ENCODE results near the gene GPR32. TPM values are rescaled to one million over a fixed set of nuclear protein-coding genes. Genes with fewer than 3 reads are reported as not detected.

GPR32 gene
- total and polyA plus RNA-seq, 12 donors, result 16.0 TPM; not detected in 11

- H3K27ac ChIP-seq, result no peak overlapping the region
- H3K4me1 ChIP-seq (replicated peaks in 1 of 2), result no peaks in the 10 kb centered on the region
- DNase-seq, result no peak
- no peaks in the 10 kb centered on the region for H3K9me3 ChIP-seq (replicated peaks in 1 of 3)
- no peak for TF ChIP-seq CTCF (IDR thresholded peaks at IDR 0.05)
- no peak for TF ChIP-seq POLR2A (IDR thresholded peaks at IDR 0.05)
- 78 to 83% (median 80%) methylated on average over 5 of the region's 5 CpGs for WGBS, 4 donors
- no peaks in the 10 kb centered on the region for H3K36me3 ChIP-seq (replicated peaks in 1 of 2)
- peaks cover 51% of the 10 kb centered on the region for H3K27me3 ChIP-seq
- intact Hi-C loops (cut with DNase I), result loop anchor here in 1 of 2 donors (5.0 kb wide), 1 partner anchor 239 kb away; no protein-coding TSS in a partner anchor
- no peak overlapping the region for H3K4me3 ChIP-seq
These were observed 5.9 kb downstream of the GPR32 start for GRCh38 chr19:50776131-50776530.

- Histone ChIP-seq H3K9me3 (replicated peaks in 1 of 3) (no peaks in the 10 kb centered on the region), H3K27ac (no peak overlapping the region), H3K36me3 (replicated peaks in 1 of 2) (no peaks in the 10 kb centered on the region), H3K27me3 (peaks cover 55% of the 10 kb centered on the region), H3K4me1 (replicated peaks in 1 of 2) (no peaks in the 10 kb centered on the region), H3K4me3 (no peak overlapping the region)
- intact Hi-C loops (cut with DNase I), result loop anchor here in 1 of 2 donors (5.0 kb wide), 1 partner anchor 240 kb away; no protein-coding TSS in a partner anchor
- DNase-seq, result no peak
- TF ChIP-seq CTCF (IDR thresholded peaks at IDR 0.05), result no peak
- no peak for TF ChIP-seq POLR2A (IDR thresholded peaks at IDR 0.05)
- WGBS, 4 donors, result 49 to 57% (median 54%) methylated on average over 4 of the region's 4 CpGs
These were observed 7.0 kb downstream of the GPR32 start for GRCh38 chr19:50777261-50777660.

GRCh38 chr19:50777830-50778303 is 7.6 kb downstream of the GPR32 start:
- H3K27ac ChIP-seq, result no peak overlapping the region
- no peaks in the 10 kb centered on the region for H3K4me1 ChIP-seq (replicated peaks in 1 of 2)
- no peaks in the 10 kb centered on the region for H3K36me3 ChIP-seq (replicated peaks in 1 of 2)
- no peak overlapping the region for H3K4me3 ChIP-seq
- intact Hi-C loops (cut with DNase I), result loop anchor here in 1 of 2 donors (5.0 kb wide), 1 partner anchor 241 kb away; no protein-coding TSS in a partner anchor
- no peak for TF ChIP-seq CTCF (IDR thresholded peaks at IDR 0.05)
- TF ChIP-seq POLR2A (IDR thresholded peaks at IDR 0.05), result no peak
- H3K27me3 ChIP-seq, result peaks cover 55% of the 10 kb centered on the region
- no peaks in the 10 kb centered on the region for H3K9me3 ChIP-seq (replicated peaks in 1 of 3)
- WGBS, 4 donors, result 0 to 8% (median 3%) methylated on average over 6 to 30 of the region's 30 CpGs
- DNase-seq, result no peak

GRCh38 chr19:50778906-50779430 is 8.7 kb downstream of the GPR32 start:
- intact Hi-C loops (cut with DNase I), result loop anchor here in 1 of 2 donors (5.0 kb wide), 1 partner anchor 242 kb away; no protein-coding TSS in a partner anchor
- no peaks in the 10 kb centered on the region for H3K4me1 ChIP-seq (replicated peaks in 1 of 2)
- H3K36me3 ChIP-seq (replicated peaks in 1 of 2), result no peaks in the 10 kb centered on the region
- H3K4me3 ChIP-seq, result no peak overlapping the region
- TF ChIP-seq CTCF (IDR thresholded peaks at IDR 0.05) (no peak), POLR2A (IDR thresholded peaks at IDR 0.05) (no peak)
- H3K27me3 ChIP-seq, result peaks cover 55% of the 10 kb centered on the region
- H3K9me3 ChIP-seq (replicated peaks in 1 of 3), result no peaks in the 10 kb centered on the region
- no peak overlapping the region for H3K27ac ChIP-seq
- WGBS, 4 donors, result 46 to 64% (median 56%) methylated on average over 7 of the region's 7 CpGs
- no peak for DNase-seq

Measured in adrenal gland (tissue), 12 donors.